Calu3 (cell line): ENCODE results near the gene SERPINB1. TPM values are rescaled to one million over a fixed set of nuclear protein-coding genes. Genes with fewer than 3 reads are reported as not detected.

Experiments used
- BruUV-seq: library from RNA; stranded (reverse); fragments of 400-500 nt; replicated peaks from 2 replicates; lab custom pipeline; 2021; lab: Mats Ljungman, UMichigan
- CTCF ChIA-PET: fragments of 300-600 bp; sonication (Branson Sonifier 250); formaldehyde crosslinking; loops from one replicate; lab custom pipeline; 2022; ENCODE audit warnings: antibody characterized with exemption; lab: Charles Lee
- DNase-seq: peaks from one replicate; pipeline ENCODE4 v3.0.0; 2022
- H3K27ac Mint-ChIP-seq: one replicate; pipeline ENCODE4 v1.8.0; 2022; ENCODE audit warnings: mixed read lengths; ENCODE audit not compliant: unreplicated experiment
- H3K27me3 Mint-ChIP-seq: one replicate; pipeline ENCODE4 v1.8.0; 2022; ENCODE audit warnings: mixed read lengths; ENCODE audit not compliant: unreplicated experiment
- H3K36me3 Mint-ChIP-seq: one replicate; pipeline ENCODE4 v1.8.0; 2022; ENCODE audit warnings: mild to moderate bottlenecking, moderate library complexity, mixed read lengths; ENCODE audit not compliant: insufficient read depth, unreplicated experiment
- H3K4me1 Mint-ChIP-seq: one replicate; pipeline ENCODE4 v1.8.0; 2022; ENCODE audit warnings: mild to moderate bottlenecking, low read depth, mixed read lengths; ENCODE audit not compliant: unreplicated experiment
- H3K4me3 Mint-ChIP-seq: one replicate; pipeline ENCODE4 v1.8.0; 2022; ENCODE audit warnings: mild to moderate bottlenecking, low read depth, moderate library complexity, mixed read lengths; ENCODE audit not compliant: unreplicated experiment
- H3K9me3 Mint-ChIP-seq: one replicate; pipeline ENCODE4 v1.8.0; 2022; ENCODE audit warnings: low read depth, mixed read lengths; ENCODE audit not compliant: unreplicated experiment
- CTCF ChIP-seq: fragments of 200-600 bp; IDR thresholded peaks from one replicate; pipeline ENCODE4 v1.8.0; 2022; ENCODE audit warnings: antibody characterized with exemption; ENCODE audit not compliant: unreplicated experiment
- intact Hi-C: fragments of 100-400 bp; cut with micrococcal nuclease; formaldehyde crosslinking; loops from one replicate; pipeline ENCODE4 v1.10.0; 2022; ENCODE audit not compliant: unreplicated experiment
- total RNA-seq: library from RNA; stranded (reverse); gene quantifications from 2 replicates; pipeline ENCODE4 v1.2.3, GENCODE V29; 2022

The SERPINB1 gene
- total RNA-seq, 1 experiment from 2014 or later, result 56.3 TPM

- Mint-ChIP-seq H3K27me3 (no peaks in the 10 kb centered on the region), H3K27ac (peak overlapping the region; percentile 54), H3K36me3 (peaks cover 47% of the 10 kb centered on the region), H3K9me3 (no peaks in the 10 kb centered on the region), H3K4me3 (no peak overlapping the region), H3K4me1 (peaks cover 22% of the 10 kb centered on the region)
- intact Hi-C loops, result loop anchor here (10.0 kb wide), 1 partner anchor 221 kb away; the partner anchor contains the start of gene RIPK1
- CTCF ChIA-PET, result interaction anchor here (0.9 kb wide), 1 partner anchor 87 kb away, joined by 3 read pairs; no protein-coding TSS in a partner anchor
- TF ChIP-seq CTCF, result no peak
- no TSS peak for BruUV-seq
- no peak for DNase-seq
Observed at GRCh38 chr6:2844008-2844407, 2.3 kb upstream of the SERPINB1 start.

- H3K36me3 Mint-ChIP-seq, result peaks cover 53% of the 10 kb centered on the region
- peaks cover 22% of the 10 kb centered on the region for H3K4me1 Mint-ChIP-seq
- no TSS peak for BruUV-seq
- intact Hi-C loops, result loop anchor here (10.0 kb wide), 1 partner anchor 222 kb away; the partner anchor contains the start of gene RIPK1
- peak overlapping the region; percentile 54 for H3K27ac Mint-ChIP-seq
- H3K9me3 Mint-ChIP-seq, result no peaks in the 10 kb centered on the region
- no peak for DNase-seq
- H3K4me3 Mint-ChIP-seq, result no peak overlapping the region
- CTCF ChIA-PET, result interaction anchor here (0.9 kb wide), 1 partner anchor 88 kb away, joined by 3 read pairs; no protein-coding TSS in a partner anchor
- H3K27me3 Mint-ChIP-seq, result no peaks in the 10 kb centered on the region
- no peak for TF ChIP-seq CTCF
Observed at GRCh38 chr6:2843138-2843740, 1.6 kb upstream of the SERPINB1 start.

- Mint-ChIP-seq H3K36me3 (peaks cover 60% of the 10 kb centered on the region), H3K27ac (peak overlapping the region; percentile 99), H3K9me3 (no peaks in the 10 kb centered on the region), H3K27me3 (no peaks in the 10 kb centered on the region), H3K4me1 (peaks cover 22% of the 10 kb centered on the region), H3K4me3 (peak overlapping the region; percentile 91)
- no TSS peak for BruUV-seq
- intact Hi-C loops, result loop anchor here (10.0 kb wide), 1 partner anchor 223 kb away; the partner anchor contains the start of gene RIPK1
- no peak for DNase-seq
- CTCF ChIA-PET, result interaction anchor here (0.8 to 1.5 kb wide), 6 partner anchors 8 to 148 kb away, joined by 3 to 21 read pairs (median 4); no protein-coding TSS in a partner anchor
- TF ChIP-seq CTCF, result no peak
Observed at GRCh38 chr6:2842139-2842552, 483 bp upstream of the SERPINB1 start.

- H3K9me3 Mint-ChIP-seq, result no peaks in the 10 kb centered on the region
- no peaks in the 10 kb centered on the region for H3K27me3 Mint-ChIP-seq
- H3K4me1 Mint-ChIP-seq, result peaks cover 9% of the 10 kb centered on the region
- peaks cover 62% of the 10 kb centered on the region for H3K36me3 Mint-ChIP-seq
- DNase-seq, result no peak
- peak overlapping the region; percentile 91 for H3K4me3 Mint-ChIP-seq
- CTCF ChIA-PET, result interaction anchor here (1.0 to 2.2 kb wide), 6 partner anchors 17 to 112 kb away, joined by 3 to 21 read pairs (median 6); no protein-coding TSS in a partner anchor
- BruUV-seq, result no TSS peak
- intact Hi-C loops, result loop anchor here (1.0 to 10.0 kb wide), 2 partner anchors 50 to 224 kb away; partner anchors contain the start of gene RIPK1
- TF ChIP-seq CTCF, result no peak
- H3K27ac Mint-ChIP-seq, result peak overlapping the region; percentile 99
Observed at GRCh38 chr6:2840749-2841061, 958 bp downstream of the SERPINB1 start.
